Measurements from ENCODE around the gene ADAP1. TPM values are rescaled to one million over a fixed set of nuclear protein-coding genes. Genes with fewer than 3 reads are reported as not detected.
A peak's percentile ranks its signal among the peaks of the same experiment; 100 is the strongest.

The ADAP1 gene
- total RNA-seq, 1 experiment from 2014 or later: 34.0 TPM

GRCh38 chr7:932651-932975, 21.9 kb downstream of the ADAP1 start:
- Histone ChIP-seq H3K9ac (ENCODE audit: low read length) (no peak overlapping the region), H3K4me2 (ENCODE audit: low read length) (no peak overlapping the region), H3K4me1 (ENCODE audit: control insufficient read depth in 1 of 2, insufficient read depth in 2 of 2, low read length in 2 of 2) (peaks cover 14 to 18% of the 10 kb centered on the region in 2 experiments), H3K79me2 (ENCODE audit: insufficient read depth, low read length) (no peaks in the 10 kb centered on the region), H4K20me1 (ENCODE audit: insufficient read depth) (no peaks in the 10 kb centered on the region), H3K4me3 (replicated peaks in 1 of 2; ENCODE audit: low read depth in 1 of 2, low read length in 2 of 2) (no peak overlapping the region), H3K27me3 (ENCODE audit: insufficient read depth, low read length) (no peaks in the 10 kb centered on the region), H3K36me3 (ENCODE audit: control insufficient read depth in 1 of 2, insufficient read depth in 2 of 2, low read length in 2 of 2) (no peaks in the 10 kb centered on the region), H3K9me2 (ENCODE audit: insufficient read depth) (no peaks in the 10 kb centered on the region), H3K9me3 (ENCODE audit: control insufficient read depth in 1 of 2, insufficient read depth in 1 of 2, low read depth in 1 of 2, low read length in 2 of 2) (no peaks in the 10 kb centered on the region), H2AFZ (ENCODE audit: low read depth, low read length, poor library complexity, severe bottlenecking) (no peak overlapping the region), H3K27ac (ENCODE audit: low read depth, low read length) (no peak overlapping the region)
- POLR2A ChIA-PET: no interaction called here
- TSS peak; percentile 34 for BruUV-seq (replicated peaks)
- CTCF ChIA-PET: no interaction called here
- ATAC-seq: no peak
- no peak for DNase-seq (ENCODE audit: low read depth, low spot score)
- TF ChIP-seq ZFX (IDR thresholded peaks at IDR 0.05) (no peak), ZNF274 (IDR thresholded peaks at IDR 0.05; ENCODE audit: low read depth, low read length) (no peak)
- RAD21 ChIA-PET (ENCODE audit: low non-redundant PET in 1 of 2, low total read pairs in 2 of 2, uncharacterized antibody in 2 of 2, unreplicated experiment in 2 of 2): no interaction called here
- intact Hi-C loops (cut with micrococcal nuclease): no loop called here

- no TSS peak for BruUV-seq (replicated peaks)
Measured at GRCh38 chr7:931871-932650, 22.4 kb downstream of the ADAP1 start.

More at GRCh38 chr7:931871-932650, 22.4 kb downstream of the ADAP1 start:
- H3K27me3 ChIP-seq (ENCODE audit: insufficient read depth, low read length): no peaks in the 10 kb centered on the region
- ChIA-PET POLR2A (no interaction called here), RAD21 (ENCODE audit: low non-redundant PET in 1 of 2, low total read pairs in 2 of 2, uncharacterized antibody in 2 of 2, unreplicated experiment in 2 of 2) (no interaction called here), CTCF (no interaction called here)
- no peaks in the 10 kb centered on the region for H3K36me3 ChIP-seq (ENCODE audit: control insufficient read depth in 1 of 2, insufficient read depth in 2 of 2, low read length in 2 of 2)
- H3K79me2 ChIP-seq (ENCODE audit: insufficient read depth, low read length): no peaks in the 10 kb centered on the region
- no peak for TF ChIP-seq SP1 (IDR thresholded peaks at IDR 0.05; ENCODE audit: low read depth)
- TF ChIP-seq RAD21 (IDR thresholded peaks at IDR 0.05; ENCODE audit: low read depth): no peak
- TF ChIP-seq ELF1 (IDR thresholded peaks at IDR 0.05; ENCODE audit: borderline replicate concordance, low read depth): no peak
- no peak for TF ChIP-seq CTCF (IDR thresholded peaks at IDR 0.05 in 2 of 3, conservative IDR thresholded peaks at IDR 0.05 in 1 of 3; ENCODE audit: borderline replicate concordance in 1 of 3, insufficient read depth in 1 of 3, low read depth in 2 of 3, low read length in 2 of 3)
- no peak for TF ChIP-seq ATF3 (IDR thresholded peaks at IDR 0.05)
- no peak for TF ChIP-seq MAX (IDR thresholded peaks at IDR 0.05)
- TF ChIP-seq EZH2phosphoT487 (IDR thresholded peaks at IDR 0.05; ENCODE audit: borderline replicate concordance): no peak
- TF ChIP-seq ZFX (IDR thresholded peaks at IDR 0.05): no peak
- no peak overlapping the region for H2AFZ ChIP-seq (ENCODE audit: low read depth, low read length, poor library complexity, severe bottlenecking)
- H3K27ac ChIP-seq (ENCODE audit: low read depth, low read length): no peak overlapping the region
- no peak overlapping the region for H3K4me3 ChIP-seq (replicated peaks in 1 of 2; ENCODE audit: low read depth in 1 of 2, low read length in 2 of 2)
- no peaks in the 10 kb centered on the region for H3K9me2 ChIP-seq (ENCODE audit: insufficient read depth)
- H3K9me3 ChIP-seq (ENCODE audit: control insufficient read depth in 1 of 2, insufficient read depth in 1 of 2, low read depth in 1 of 2, low read length in 2 of 2): no peaks in the 10 kb centered on the region
- H3K9ac ChIP-seq (ENCODE audit: low read length): no peak overlapping the region
- H3K4me1 ChIP-seq (ENCODE audit: control insufficient read depth in 1 of 2, insufficient read depth in 2 of 2, low read length in 2 of 2): peaks cover 13 to 15% of the 10 kb centered on the region in 2 experiments
- H3K4me2 ChIP-seq (ENCODE audit: low read length): no peak overlapping the region
- no peaks in the 10 kb centered on the region for H4K20me1 ChIP-seq (ENCODE audit: insufficient read depth)
- intact Hi-C loops (cut with micrococcal nuclease): no loop called here
- DNase-seq (ENCODE audit: low read depth, low spot score): no peak
- ATAC-seq: no peak
